ENCODE results near the gene SRL.

DNA sequence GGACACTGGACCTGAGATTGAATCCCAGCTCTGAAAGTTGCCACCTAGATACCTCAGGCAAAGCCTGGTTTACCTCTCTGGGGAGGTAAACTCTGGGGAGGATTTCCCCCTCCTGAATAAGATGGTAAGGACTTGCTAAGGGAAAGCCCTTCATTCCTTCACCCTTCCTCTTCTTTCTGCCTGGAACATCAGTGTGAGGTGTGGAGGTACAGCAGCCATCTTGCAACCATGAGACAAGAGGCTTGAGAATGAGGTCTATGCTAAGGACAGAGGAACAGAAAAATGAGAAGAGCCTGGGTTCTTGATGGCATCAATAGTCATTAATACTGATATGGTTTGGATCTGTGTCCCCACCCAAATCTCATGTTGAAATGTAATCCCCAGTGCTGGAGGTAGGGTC lies 101.9 kb downstream of the SRL start:
- no peak for TF ChIP-seq GATA2 (IDR thresholded peaks at IDR 0.05; ENCODE audit: low read depth, low read length)
- no peak for TF ChIP-seq GATA3 (IDR thresholded peaks at IDR 0.05; ENCODE audit: low read depth, low read length)

All from SH-SY5Y (cell line).